ENCODE data around the gene SMAD2.

The SMAD2 gene

GRCh38 chr18:47903809-47904208 is 26.6 kb downstream of the SMAD2 start:
- H3K27me3 ChIP-seq (ENCODE audit: control insufficient read depth in 3 of 3, insufficient read depth in 3 of 3, low read depth in 1 of 3, low read length in 3 of 3), result no peaks in the 10 kb centered on the region
- no peak overlapping the region for H3K4me3 ChIP-seq (ENCODE audit: low read length in 2 of 2)
- no peak overlapping the region for H2BK15ac ChIP-seq (ENCODE audit: low read length)
- H3K4me1 ChIP-seq (ENCODE audit: control insufficient read depth in 2 of 2, insufficient read depth in 1 of 2, low read depth in 1 of 2, low read length in 2 of 2), result peaks cover 0 to 5% of the 10 kb centered on the region in 2 donors
- H3K27ac ChIP-seq (replicated peaks; ENCODE audit: low read length), result no peak overlapping the region
- H4K91ac ChIP-seq (ENCODE audit: low read depth, low read length, poor library complexity), result no peak overlapping the region
- peaks cover 14 to 64% of the 10 kb centered on the region in 2 donors for H3K9me3 ChIP-seq (replicated peaks in 1 of 2; ENCODE audit: control insufficient read depth in 2 of 2, insufficient read depth in 1 of 2, low read depth in 1 of 2, low read length in 2 of 2)
- no peak overlapping the region for H2AK5ac ChIP-seq (ENCODE audit: low read depth, low read length)
- H3K4ac ChIP-seq (ENCODE audit: low read length), result no peak overlapping the region
- no peak for DNase-seq (ENCODE audit: low spot score)
- no peak overlapping the region for H3K14ac ChIP-seq (ENCODE audit: low read length)
- H4K8ac ChIP-seq (ENCODE audit: low read depth, low read length), result no peak overlapping the region
- no peak overlapping the region for H2BK120ac ChIP-seq (ENCODE audit: low read depth, low read length)
- H3K36me3 ChIP-seq (replicated peaks in 1 of 2; ENCODE audit: control insufficient read depth in 2 of 2, insufficient read depth in 2 of 2, low read length in 2 of 2), result peaks cover 11 to 22% of the 10 kb centered on the region in 2 donors
- H3K18ac ChIP-seq (ENCODE audit: low read length), result no peak overlapping the region
- H3K4me2 ChIP-seq (ENCODE audit: insufficient read depth, low read length, poor library complexity, severe bottlenecking), result no peak overlapping the region
- H2BK5ac ChIP-seq (ENCODE audit: low read length), result no peak overlapping the region
- peaks cover 9% of the 10 kb centered on the region for H3K79me1 ChIP-seq (ENCODE audit: low read depth, low read length)
- WGBS, 2 donors (ENCODE audit: extremely low coverage in 2 of 2, insufficient read length in 2 of 2, insufficient replicate concordance in 1 of 2), result no CpG with 5 or more reads among the region's 2 CpGs
- no peak overlapping the region for H2BK12ac ChIP-seq (ENCODE audit: low read length)
- no peak overlapping the region for H3K9ac ChIP-seq (ENCODE audit: low read depth, low read length, poor library complexity)
- no peak overlapping the region for H3K23ac ChIP-seq (ENCODE audit: low read depth, low read length, poor library complexity)
- no peak overlapping the region for H2AFZ ChIP-seq (ENCODE audit: low read length)

- Histone ChIP-seq H2AFZ (ENCODE audit: low read length) (no peak overlapping the region), H2BK120ac (ENCODE audit: low read depth, low read length) (no peak overlapping the region), H3K18ac (ENCODE audit: low read length) (no peak overlapping the region), H3K9ac (ENCODE audit: low read depth, low read length, poor library complexity) (no peak overlapping the region), H3K36me3 (replicated peaks in 1 of 2; ENCODE audit: control insufficient read depth in 2 of 2, insufficient read depth in 2 of 2, low read length in 2 of 2) (peaks cover 9 to 15% of the 10 kb centered on the region in 2 donors), H4K8ac (ENCODE audit: low read depth, low read length) (no peak overlapping the region), H3K4me1 (ENCODE audit: control insufficient read depth in 2 of 2, insufficient read depth in 1 of 2, low read depth in 1 of 2, low read length in 2 of 2) (peaks cover 0 to 9% of the 10 kb centered on the region in 2 donors), H2BK12ac (ENCODE audit: low read length) (no peak overlapping the region), H3K4me3 (ENCODE audit: low read length in 2 of 2) (no peak overlapping the region), H3K14ac (ENCODE audit: low read length) (no peak overlapping the region), H4K91ac (ENCODE audit: low read depth, low read length, poor library complexity) (no peak overlapping the region), H2AK5ac (ENCODE audit: low read depth, low read length) (no peak overlapping the region), H2BK5ac (ENCODE audit: low read length) (no peak overlapping the region), H3K4me2 (ENCODE audit: insufficient read depth, low read length, poor library complexity, severe bottlenecking) (no peak overlapping the region), H3K9me3 (replicated peaks in 1 of 2; ENCODE audit: control insufficient read depth in 2 of 2, insufficient read depth in 1 of 2, low read depth in 1 of 2, low read length in 2 of 2) (peaks cover 14 to 49% of the 10 kb centered on the region in 2 donors), H3K4ac (ENCODE audit: low read length) (no peak overlapping the region), H3K23ac (ENCODE audit: low read depth, low read length, poor library complexity) (no peak overlapping the region), H3K27me3 (ENCODE audit: control insufficient read depth in 3 of 3, insufficient read depth in 3 of 3, low read depth in 1 of 3, low read length in 3 of 3) (no peaks in the 10 kb centered on the region), H3K27ac (replicated peaks; ENCODE audit: low read length) (peak overlapping the region; percentile 23), H3K79me1 (ENCODE audit: low read depth, low read length) (peaks cover 9% of the 10 kb centered on the region), H2BK15ac (ENCODE audit: low read length) (no peak overlapping the region)
- no CpG with 5 or more reads among the region's 7 CpGs for WGBS, 2 donors (ENCODE audit: extremely low coverage in 2 of 2, insufficient read length in 2 of 2, insufficient replicate concordance in 1 of 2)
- no peak for DNase-seq (ENCODE audit: low spot score)
Measured at GRCh38 chr18:47901624-47902362, 28.7 kb downstream of the SMAD2 start.

GRCh38 chr18:47899107-47899840 is 31.2 kb downstream of the SMAD2 start:
- H4K8ac ChIP-seq (ENCODE audit: low read depth, low read length), result no peak overlapping the region
- no peak overlapping the region for H3K23ac ChIP-seq (ENCODE audit: low read depth, low read length, poor library complexity)
- H2BK5ac ChIP-seq (ENCODE audit: low read length), result no peak overlapping the region
- no peak overlapping the region for H3K14ac ChIP-seq (ENCODE audit: low read length)
- H3K27me3 ChIP-seq (ENCODE audit: control insufficient read depth in 3 of 3, insufficient read depth in 3 of 3, low read depth in 1 of 3, low read length in 3 of 3), result no peaks in the 10 kb centered on the region
- no CpG with 5 or more reads among the region's 5 CpGs for WGBS, 2 donors (ENCODE audit: extremely low coverage in 2 of 2, insufficient read length in 2 of 2, insufficient replicate concordance in 1 of 2)
- H2BK120ac ChIP-seq (ENCODE audit: low read depth, low read length), result no peak overlapping the region
- H3K4me2 ChIP-seq (ENCODE audit: insufficient read depth, low read length, poor library complexity, severe bottlenecking), result peak overlapping the region; percentile 43
- no peak overlapping the region for H4K91ac ChIP-seq (ENCODE audit: low read depth, low read length, poor library complexity)
- H3K4ac ChIP-seq (ENCODE audit: low read length), result no peak overlapping the region
- H3K9me3 ChIP-seq (replicated peaks in 1 of 2; ENCODE audit: control insufficient read depth in 2 of 2, insufficient read depth in 1 of 2, low read depth in 1 of 2, low read length in 2 of 2), result peaks cover 7 to 34% of the 10 kb centered on the region in 2 donors
- H2AK5ac ChIP-seq (ENCODE audit: low read depth, low read length), result no peak overlapping the region
- peak overlapping the region; percentile 42 for H3K27ac ChIP-seq (replicated peaks; ENCODE audit: low read length)
- no peak overlapping the region for H3K4me3 ChIP-seq (ENCODE audit: low read length in 2 of 2)
- no peak overlapping the region for H2BK12ac ChIP-seq (ENCODE audit: low read length)
- no peak overlapping the region for H3K18ac ChIP-seq (ENCODE audit: low read length)
- H3K36me3 ChIP-seq (replicated peaks in 1 of 2; ENCODE audit: control insufficient read depth in 2 of 2, insufficient read depth in 2 of 2, low read length in 2 of 2), result peaks cover 7 to 36% of the 10 kb centered on the region in 2 donors
- peak; percentile 18 for DNase-seq (ENCODE audit: low spot score)
- H2BK15ac ChIP-seq (ENCODE audit: low read length), result no peak overlapping the region
- H2AFZ ChIP-seq (ENCODE audit: low read length), result no peak overlapping the region
- H3K4me1 ChIP-seq (ENCODE audit: control insufficient read depth in 2 of 2, insufficient read depth in 1 of 2, low read depth in 1 of 2, low read length in 2 of 2), result peaks cover 0 to 11% of the 10 kb centered on the region in 2 donors
- H3K79me1 ChIP-seq (ENCODE audit: low read depth, low read length), result peaks cover 7% of the 10 kb centered on the region
- no peak overlapping the region for H3K9ac ChIP-seq (ENCODE audit: low read depth, low read length, poor library complexity)

GRCh38 chr18:47898696-47899095 is 31.8 kb downstream of the SMAD2 start:
- no peak overlapping the region for H3K4me3 ChIP-seq (ENCODE audit: low read length in 2 of 2)
- no peak overlapping the region for H4K91ac ChIP-seq (ENCODE audit: low read depth, low read length, poor library complexity)
- H3K23ac ChIP-seq (ENCODE audit: low read depth, low read length, poor library complexity), result no peak overlapping the region
- H2BK5ac ChIP-seq (ENCODE audit: low read length), result no peak overlapping the region
- no CpG with 5 or more reads among the region's 2 CpGs for WGBS, 2 donors (ENCODE audit: extremely low coverage in 2 of 2, insufficient read length in 2 of 2, insufficient replicate concordance in 1 of 2)
- H3K4me1 ChIP-seq (ENCODE audit: control insufficient read depth in 2 of 2, insufficient read depth in 1 of 2, low read depth in 1 of 2, low read length in 2 of 2), result peaks cover 0 to 15% of the 10 kb centered on the region in 2 donors
- H3K27ac ChIP-seq (replicated peaks; ENCODE audit: low read length), result no peak overlapping the region
- peaks cover 5 to 42% of the 10 kb centered on the region in 2 donors for H3K36me3 ChIP-seq (replicated peaks in 1 of 2; ENCODE audit: control insufficient read depth in 2 of 2, insufficient read depth in 2 of 2, low read length in 2 of 2)
- H3K14ac ChIP-seq (ENCODE audit: low read length), result no peak overlapping the region
- no peak for DNase-seq (ENCODE audit: low spot score)
- no peaks in the 10 kb centered on the region for H3K27me3 ChIP-seq (ENCODE audit: control insufficient read depth in 3 of 3, insufficient read depth in 3 of 3, low read depth in 1 of 3, low read length in 3 of 3)
- H2AFZ ChIP-seq (ENCODE audit: low read length), result no peak overlapping the region
- H3K79me1 ChIP-seq (ENCODE audit: low read depth, low read length), result peaks cover 8% of the 10 kb centered on the region
- no peak overlapping the region for H4K8ac ChIP-seq (ENCODE audit: low read depth, low read length)
- no peak overlapping the region for H3K18ac ChIP-seq (ENCODE audit: low read length)
- no peak overlapping the region for H2BK12ac ChIP-seq (ENCODE audit: low read length)
- H3K9ac ChIP-seq (ENCODE audit: low read depth, low read length, poor library complexity), result no peak overlapping the region
- peak overlapping the region; percentile 43 for H3K4me2 ChIP-seq (ENCODE audit: insufficient read depth, low read length, poor library complexity, severe bottlenecking)
- H3K4ac ChIP-seq (ENCODE audit: low read length), result no peak overlapping the region
- H2AK5ac ChIP-seq (ENCODE audit: low read depth, low read length), result no peak overlapping the region
- H2BK15ac ChIP-seq (ENCODE audit: low read length), result no peak overlapping the region
- peaks cover 4 to 31% of the 10 kb centered on the region in 2 donors for H3K9me3 ChIP-seq (replicated peaks in 1 of 2; ENCODE audit: control insufficient read depth in 2 of 2, insufficient read depth in 1 of 2, low read depth in 1 of 2, low read length in 2 of 2)
- H2BK120ac ChIP-seq (ENCODE audit: low read depth, low read length), result no peak overlapping the region
